Liver (tissue), 9 donors: Measurements from ENCODE around the gene GPR161. TPM values are rescaled to one million over a fixed set of nuclear protein-coding genes. Genes with fewer than 3 reads are reported as not detected.
"Not testable (repeated sequence)": the region's sequence is repeated elsewhere in the genome, so short reads cannot be mapped to it uniquely, and the experiment has no call there.

Experiments used
- DNase-seq: peaks from one replicate; pipeline ENCODE4 v3.0.0-alpha.2; 2017; ENCODE audit warnings: low spot score
- H3K27ac ChIP-seq, 2 donors: one replicate each; pipeline ENCODE4 v1.7.0; 2013; ENCODE audit warnings: inconsistent platforms in 2 of 2, low read length in 2 of 2, control low read depth in 1 of 2, low read depth in 1 of 2, mild to moderate bottlenecking in 1 of 2
- H3K27me3 ChIP-seq, 4 donors: one replicate each; pipeline versions ENCODE4 v1.6.1 to v1.7.0; 2013; ENCODE audit warnings: low read length in 3 of 4, inconsistent platforms in 1 of 4, mild to moderate bottlenecking in 1 of 4, moderate library complexity in 1 of 4; ENCODE audit not compliant: control insufficient read depth in 4 of 4, insufficient read depth in 4 of 4
- H3K36me3 ChIP-seq, 4 donors: one replicate each; pipeline versions ENCODE4 v1.6.1 to v1.7.0; 2013; ENCODE audit warnings: low read length in 3 of 4, mild to moderate bottlenecking in 3 of 4, low read depth in 1 of 4, moderate library complexity in 1 of 4; ENCODE audit not compliant: control insufficient read depth in 4 of 4, insufficient read depth in 3 of 4
- H3K4me1 ChIP-seq, 4 donors: one replicate each; pipeline versions ENCODE4 v1.6.1 to v1.7.0; 2013; ENCODE audit warnings: low read length in 3 of 4, mild to moderate bottlenecking in 3 of 4, moderate library complexity in 1 of 4; ENCODE audit not compliant: control insufficient read depth in 4 of 4, insufficient read depth in 4 of 4
- H3K4me3 ChIP-seq, 3 donors: one replicate each; pipeline versions ENCODE4 v1.6.1 to v1.7.0; 2013; ENCODE audit warnings: low read length in 3 of 3, control low read depth in 1 of 3, low read depth in 1 of 3, mild to moderate bottlenecking in 1 of 3
- H3K9ac ChIP-seq, 2 donors: one replicate each; pipeline ENCODE4 v1.7.0; 2013; ENCODE audit warnings: low read length in 2 of 2, mild to moderate bottlenecking in 2 of 2, moderate library complexity in 2 of 2, control low read depth in 1 of 2, low read depth in 1 of 2
- H3K9me3 ChIP-seq, 4 donors: one replicate each; pipeline versions ENCODE4 v1.6.1 to v1.7.0; 2013; ENCODE audit warnings: low read length in 3 of 4; ENCODE audit not compliant: control insufficient read depth in 4 of 4
- FOXA1 ChIP-seq: IDR thresholded peaks from 2 replicates; pipeline ENCODE4 v1.6.1; 2016; ENCODE audit warnings: antibody characterized with exemption
- FOXA2 ChIP-seq: IDR thresholded peaks from 2 replicates; pipeline ENCODE4 v1.6.1; 2016; ENCODE audit warnings: antibody characterized with exemption
- GABPA ChIP-seq, 2 donors: IDR thresholded peaks in 1 of 2; conservative IDR thresholded peaks in 1 of 2; 2 replicates each; pipeline ENCODE4 v1.6.1; 2016; ENCODE audit warnings: antibody characterized with exemption in 2 of 2, mild to moderate bottlenecking in 1 of 2, moderate library complexity in 1 of 2
- HNF4A ChIP-seq, 2 donors: conservative IDR thresholded peaks; 2 replicates each; pipeline ENCODE4 v1.6.1; 2016; ENCODE audit warnings: antibody characterized with exemption in 2 of 2, mild to moderate bottlenecking in 2 of 2
- HNF4G ChIP-seq: IDR thresholded peaks from 2 replicates; pipeline ENCODE4 v1.6.1; 2016; ENCODE audit warnings: antibody characterized with exemption
- MAX ChIP-seq: IDR thresholded peaks from 2 replicates; pipeline ENCODE4 v1.6.1; 2016; ENCODE audit warnings: antibody characterized with exemption
- NR2F2 ChIP-seq: IDR thresholded peaks from 2 replicates; pipeline ENCODE4 v1.6.1; 2016; ENCODE audit warnings: antibody characterized with exemption
- RAD21 ChIP-seq, 2 donors: IDR thresholded peaks; 2 replicates each; pipeline ENCODE4 v1.6.1; 2016; ENCODE audit warnings: antibody characterized with exemption in 2 of 2, mild to moderate bottlenecking in 2 of 2
- REST ChIP-seq: IDR thresholded peaks from 2 replicates; pipeline ENCODE4 v1.6.1; 2016; ENCODE audit warnings: antibody characterized with exemption, mild to moderate bottlenecking
- TAF1 ChIP-seq: conservative IDR thresholded peaks from 2 replicates; pipeline ENCODE4 v1.6.1; 2016; ENCODE audit warnings: antibody characterized with exemption, mild to moderate bottlenecking
- WGBS: extraction: QIAGEN DNeasy Blood & Tissue Kit; methylation state at CpG from one replicate; pipeline ENCODE4 v1.1.7; 2013; 5-methylcytosine and 5-hydroxymethylcytosine counted together
- polyA plus RNA-seq, 2 donors: library from polyadenylated mRNA; stranded (reverse) in 1 of 2; unstranded in 1 of 2; fragments of 200-250 nt in 1 of 2; fragments of >200 nt in 1 of 2; fragmentation: Nextera tagmentation in 1 of 2; extraction: Ambion mirVana in 1 of 2; gene quantifications; one replicate each; pipeline versions ENCODE4 v1.2.1 to v1.2.3, GENCODE V29; 2013 to 2015
- total RNA-seq, 2 donors: library from RNA; depleted of rRNA; stranded (reverse); fragments of >200 nt; gene quantifications; one replicate each; pipeline ENCODE4 v1.2.3, GENCODE V29; 2014
- donor health status: healthy.
- donor health status: healthy.
- donor health status: healthy.
- donor health status: healthy.
- donor health status: healthy.

GPR161 gene
- total and polyA plus RNA-seq, 4 donors = 0.33 to 1.1 (median 0.73) TPM

- no peak overlapping the region for H3K9ac ChIP-seq
- H3K4me1 ChIP-seq = no peaks in the 10 kb centered on the region
- peaks cover 0 to 11% (median 5%) of the 10 kb centered on the region in 4 donors for H3K9me3 ChIP-seq
- TF ChIP-seq RAD21 (IDR thresholded peaks at IDR 0.05) (no peak), MAX (no peak), HNF4A (conservative IDR thresholded peaks at IDR 0.05) (no peak), FOXA2 (no peak)
- no peak overlapping the region for H3K27ac ChIP-seq
- H3K27me3 ChIP-seq = no peaks in the 10 kb centered on the region
- H3K4me3 ChIP-seq = no peak overlapping the region
- H3K36me3 ChIP-seq = no peaks in the 10 kb centered on the region
- no peak for DNase-seq
Measured at GRCh38 chr1:168157638-168158037, 20.9 kb upstream of the GPR161 start.

- H3K4me3 ChIP-seq = no peak overlapping the region
- no peak overlapping the region for H3K27ac ChIP-seq
- H3K36me3 ChIP-seq = no peaks in the 10 kb centered on the region
- DNase-seq = no peak
- TF ChIP-seq HNF4G = no peak
- no peak overlapping the region for H3K9ac ChIP-seq
- H3K4me1 ChIP-seq = no peaks in the 10 kb centered on the region
- 72% methylated on average over 4 of the region's 4 CpGs for WGBS
- H3K27me3 ChIP-seq = no peaks in the 10 kb centered on the region
- peaks cover 0 to 11% (median 5%) of the 10 kb centered on the region in 4 donors for H3K9me3 ChIP-seq
Measured at GRCh38 chr1:168155910-168156309, 19.2 kb upstream of the GPR161 start.

- H3K4me3 ChIP-seq, H3K4me1 ChIP-seq, H3K27ac ChIP-seq, H3K27me3 ChIP-seq, H3K9ac ChIP-seq, DNase-seq, H3K36me3 ChIP-seq: not testable (repeated sequence)
- 67% methylated on average over 4 of the region's 4 CpGs for whole genome bisulfite sequencing
- peaks cover 0 to 11% (median 4%) of the 10 kb centered on the region in 4 donors for H3K9me3 ChIP-seq
Measured at GRCh38 chr1:168154707-168155106, 18.0 kb upstream of the GPR161 start.

GRCh38 chr1:168151935-168152334, 15.2 kb upstream of the GPR161 start:
- Histone ChIP-seq H3K9me3 (peaks cover 0 to 3% (median 1%) of the 10 kb centered on the region in 4 donors), H3K36me3 (no peaks in the 10 kb centered on the region), H3K4me1 (no peaks in the 10 kb centered on the region), H3K4me3 (no peak overlapping the region), H3K9ac (no peak overlapping the region), H3K27me3 (no peaks in the 10 kb centered on the region), H3K27ac (no peak overlapping the region)
- 88% methylated on average over 4 of the region's 4 CpGs for WGBS
- no peak for DNase-seq
- no peak for TF ChIP-seq TAF1
- no peak for TF ChIP-seq GABPA (IDR thresholded peaks at IDR 0.05 in 1 of 2, conservative IDR thresholded peaks at IDR 0.05 in 1 of 2)
- no peak for TF ChIP-seq MAX
- no peak for TF ChIP-seq NR2F2
- TF ChIP-seq FOXA1 = no peak
- TF ChIP-seq REST = no peak
